NT2/D1 (cell line): Measurements from ENCODE around the gene EXTL1.

Experiments used
- SUZ12 ChIP-seq: IDR thresholded peaks from 2 replicates; pipeline ENCODE4 v1.6.1; 2011; ENCODE audit not compliant: insufficient read length, insufficient read depth; ENCODE audit errors: extremely low read depth
- YY1 ChIP-seq: IDR thresholded peaks from 2 replicates; pipeline ENCODE4 v1.6.1; 2011; ENCODE audit not compliant: insufficient read length, insufficient read depth

DNA sequence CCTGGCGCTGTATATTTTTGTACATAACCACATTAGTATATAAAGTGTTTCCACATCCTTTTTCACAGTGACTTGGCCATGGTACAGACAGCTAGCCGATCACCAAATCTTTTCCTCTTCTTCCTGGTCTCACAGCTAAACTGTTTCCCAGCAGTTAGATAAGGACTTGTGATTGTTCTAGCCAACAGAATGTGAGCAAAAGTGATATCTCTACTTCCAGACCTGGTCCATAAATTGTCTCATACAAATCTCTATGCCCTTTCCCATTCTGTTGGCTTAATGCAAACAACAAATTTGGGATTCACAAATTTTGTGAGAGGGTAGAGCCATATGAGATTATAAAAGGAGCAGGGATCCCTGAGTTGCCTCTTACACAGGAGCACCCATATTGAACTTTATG is 43.2 kb upstream of the EXTL1 start:
- no peak for TF ChIP-seq YY1
- TF ChIP-seq SUZ12: no peak
